NCI-H1694 (cell line): Measurements from ENCODE around the gene CPNE1.

Source experiments
- DNase-seq: peaks from one replicate; lab custom pipeline; 2025; lab: John Stamatoyannopoulos, UW

The CPNE1 gene

GRCh38 chr20:35653893-35654292 lies 10.8 kb downstream of the CPNE1 start:
- DNase-seq, result no peak

DNA sequence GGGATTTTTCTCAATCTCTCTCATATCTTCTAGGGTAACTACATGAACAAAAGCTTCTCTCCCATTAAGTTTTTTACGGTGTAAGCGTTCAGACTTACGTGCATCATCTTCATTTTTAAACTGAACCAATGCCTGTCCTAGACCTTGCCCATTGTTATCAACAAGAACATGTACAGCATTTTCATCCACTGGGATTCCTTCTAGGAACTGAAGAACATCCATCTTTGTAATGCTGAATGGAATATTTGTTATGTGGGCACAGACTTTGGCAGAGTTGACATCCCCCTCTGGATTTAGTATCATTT lies 11.3 kb downstream of the CPNE1 start:
- no peak for DNase-seq

DNA sequence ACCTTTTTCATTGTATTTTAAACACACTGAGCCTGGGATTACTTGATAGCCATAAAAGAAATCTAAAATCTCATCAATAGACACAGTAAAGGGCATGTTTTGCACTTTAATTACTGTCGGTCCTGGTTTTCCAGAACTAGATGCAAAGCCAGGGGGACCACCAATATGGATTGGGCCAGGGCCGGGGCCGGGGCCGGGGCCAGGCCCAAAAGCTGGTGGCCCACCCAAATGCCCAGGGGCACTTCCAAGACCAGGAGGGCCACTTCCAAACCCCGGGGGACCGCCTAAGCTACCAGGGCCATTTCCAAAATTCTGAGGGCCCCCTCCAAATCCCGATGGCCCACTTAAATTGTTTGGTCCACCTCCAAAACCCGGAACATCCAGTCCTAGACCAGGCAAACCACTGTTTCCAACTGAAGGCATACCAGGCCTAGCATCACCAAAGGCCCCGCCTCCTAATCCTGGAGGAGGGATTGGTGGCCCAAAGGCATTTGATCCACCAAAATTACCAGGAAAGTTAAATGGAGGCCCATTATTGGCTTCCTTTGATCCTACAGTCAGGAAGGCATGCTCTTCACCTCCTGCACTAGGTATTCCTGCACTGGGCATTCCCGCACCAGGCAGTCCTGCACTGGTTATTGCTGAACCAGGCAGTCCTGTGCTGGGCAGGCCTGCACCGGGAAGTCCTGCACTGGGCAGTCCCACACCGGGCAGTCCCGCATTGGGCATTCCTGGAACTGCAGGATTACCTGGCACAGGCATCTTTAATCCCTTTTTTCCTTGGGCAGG lies 11.9 kb downstream of the CPNE1 start:
- no peak for DNase-seq

GRCh38 chr20:35651958-35652357 lies 12.7 kb downstream of the CPNE1 start:
- DNase-seq, result no peak

GRCh38 chr20:35650632-35651031 lies 14.1 kb downstream of the CPNE1 start:
- no peak for DNase-seq

- DNase-seq, result no peak
These were observed 15.9 kb downstream of the CPNE1 start for GRCh38 chr20:35648836-35649235.

- DNase-seq, result no peak
These were observed 19.9 kb downstream of the CPNE1 start for GRCh38 chr20:35644806-35645205.

GRCh38 chr20:35643045-35643444 lies 21.7 kb downstream of the CPNE1 start:
- DNase-seq, result no peak

DNA sequence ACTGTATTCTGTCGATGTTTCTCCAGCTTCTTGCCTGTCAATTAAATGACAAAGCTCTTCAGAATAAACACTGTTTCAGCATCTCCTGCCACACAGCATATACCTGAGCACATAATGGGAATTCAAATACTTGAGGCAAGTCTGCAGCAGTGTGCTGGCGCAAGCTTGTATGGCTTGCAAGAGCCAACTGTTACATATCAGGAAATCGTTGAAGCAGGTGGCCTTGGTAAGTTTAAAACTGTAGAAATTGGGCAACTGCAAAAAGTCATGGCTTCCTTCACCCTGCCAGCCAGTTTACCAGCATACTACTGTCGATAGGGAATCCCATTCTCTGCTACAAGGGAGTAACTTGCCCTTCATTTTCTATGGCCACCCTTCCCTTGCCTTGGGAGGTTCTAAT lies 23.0 kb downstream of the CPNE1 start:
- DNase-seq, result no peak

DNA sequence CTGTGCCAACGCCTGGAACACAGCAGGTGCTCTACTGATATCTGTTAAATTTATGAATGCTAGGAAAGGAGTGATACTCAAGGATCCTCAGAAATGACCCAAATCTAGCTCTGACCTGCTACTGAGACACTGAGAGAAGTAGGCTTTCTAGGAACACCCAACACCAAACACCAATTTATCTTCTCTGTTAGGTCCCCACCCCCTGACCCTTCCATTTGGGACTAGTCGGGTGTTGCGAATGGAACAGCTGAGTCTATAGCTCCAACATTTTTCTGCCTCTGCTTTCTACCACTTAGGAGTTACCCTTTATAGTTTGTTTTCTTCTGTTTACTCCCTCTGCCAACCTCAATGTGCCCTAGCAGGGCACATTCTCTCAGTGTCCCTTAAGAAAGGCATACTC lies 24.0 kb downstream of the CPNE1 start:
- no peak for DNase-seq

DNA sequence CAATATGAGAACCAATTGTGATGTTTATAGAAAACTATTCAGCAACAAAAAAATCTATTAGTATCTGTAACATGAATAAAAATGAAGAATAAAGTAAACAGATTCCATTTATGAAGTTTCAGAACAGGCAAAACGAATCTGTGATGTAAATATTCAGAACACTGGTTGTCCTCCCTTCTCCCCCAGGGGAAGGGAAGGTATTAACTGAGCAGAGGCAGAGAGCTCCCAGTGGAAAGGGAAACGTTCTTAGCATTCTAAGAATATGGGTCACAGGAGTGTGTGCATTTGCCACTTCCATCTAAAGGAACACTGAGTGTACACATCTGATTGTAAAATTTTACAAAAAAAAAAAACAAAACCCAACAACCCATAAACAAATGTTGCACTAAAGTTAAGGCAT lies 25.9 kb downstream of the CPNE1 start:
- no peak for DNase-seq

- no peak for DNase-seq
These were observed 27.4 kb downstream of the CPNE1 start for GRCh38 chr20:35637276-35637675.

DNA sequence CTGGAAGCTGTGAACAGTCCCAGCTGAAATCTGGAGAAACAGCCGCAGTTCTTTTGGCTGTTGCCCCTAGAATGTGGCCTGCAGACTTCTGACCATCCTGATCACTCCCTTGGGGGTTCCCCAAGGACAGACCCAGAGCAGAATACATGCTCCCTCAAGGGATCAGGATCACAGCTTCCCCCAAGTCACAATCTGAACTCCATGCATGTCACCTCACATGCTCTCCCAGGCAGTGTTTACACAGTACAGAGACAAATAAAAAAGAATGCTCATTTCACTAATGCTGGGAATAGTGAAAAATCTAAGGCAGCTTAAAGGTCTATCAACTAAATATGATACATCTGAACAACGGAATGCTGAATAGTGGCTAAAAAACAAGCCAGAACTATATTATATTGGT lies 28.6 kb downstream of the CPNE1 start:
- DNase-seq, result no peak

DNA sequence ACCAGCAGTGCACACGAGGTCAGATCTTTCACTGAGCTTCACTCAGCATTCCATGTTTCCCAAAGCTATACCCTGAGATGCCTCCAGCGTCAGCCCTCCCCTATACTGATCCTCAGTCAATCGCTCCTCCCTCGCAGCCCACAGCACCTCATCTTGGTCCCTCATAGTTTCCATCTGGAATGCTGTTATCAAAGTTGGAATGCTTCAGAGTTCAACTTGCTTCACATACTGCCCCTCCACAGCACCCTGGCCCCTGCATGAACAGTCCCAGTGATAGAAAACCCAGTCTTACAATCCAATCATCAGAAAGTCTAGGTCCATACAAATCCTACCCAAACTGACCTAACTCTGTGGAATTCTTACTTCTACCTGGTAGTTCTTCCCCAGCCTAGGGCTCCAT lies 29.0 kb downstream of the CPNE1 start:
- DNase-seq, result no peak

- DNase-seq, result no peak
These were observed 32.1 kb downstream of the CPNE1 start for GRCh38 chr20:35632539-35633115.

DNA sequence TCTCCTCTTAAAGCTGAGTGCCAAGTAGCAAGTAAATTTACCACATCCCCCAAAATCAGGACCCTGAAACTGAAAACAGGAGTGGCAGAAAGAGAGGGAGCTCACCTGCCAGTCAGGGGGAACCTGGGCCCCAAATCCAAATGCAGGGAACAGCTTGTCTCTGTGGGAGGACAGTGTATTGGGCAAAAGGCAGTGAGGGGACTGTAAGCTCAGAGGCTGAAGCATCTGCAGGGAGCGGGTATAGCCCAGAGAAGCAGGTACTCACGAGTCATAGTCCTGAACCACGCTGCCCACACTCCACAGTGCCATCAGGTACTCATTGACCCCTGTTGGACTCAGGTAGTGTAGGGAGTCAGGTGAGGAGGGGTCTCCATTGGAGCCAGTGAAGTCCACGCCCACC lies 34.1 kb downstream of the CPNE1 start:
- no peak for DNase-seq

GRCh38 chr20:35629427-35630145 lies 35.1 kb downstream of the CPNE1 start:
- DNase-seq, result no peak

DNA sequence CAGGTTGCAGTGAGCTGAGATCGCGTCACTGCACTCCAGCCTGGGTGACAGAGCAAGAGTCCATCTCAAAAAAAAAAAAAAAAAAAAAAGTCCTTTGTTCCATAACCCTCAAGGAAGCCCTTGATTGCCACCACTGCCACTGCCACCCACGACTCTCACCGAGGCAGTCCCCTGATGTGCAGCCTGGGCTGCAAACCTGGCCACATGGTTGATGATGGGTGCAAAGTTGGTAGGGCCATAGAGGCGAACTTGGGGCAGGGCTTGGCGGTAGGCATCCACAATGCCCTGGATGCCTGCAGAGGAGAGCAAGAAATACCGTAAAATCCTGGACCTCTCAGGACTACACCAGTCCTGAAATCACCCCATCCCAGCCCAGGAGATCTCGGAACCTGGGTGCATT lies 37.6 kb downstream of the CPNE1 start:
- DNase-seq, result no peak

DNA sequence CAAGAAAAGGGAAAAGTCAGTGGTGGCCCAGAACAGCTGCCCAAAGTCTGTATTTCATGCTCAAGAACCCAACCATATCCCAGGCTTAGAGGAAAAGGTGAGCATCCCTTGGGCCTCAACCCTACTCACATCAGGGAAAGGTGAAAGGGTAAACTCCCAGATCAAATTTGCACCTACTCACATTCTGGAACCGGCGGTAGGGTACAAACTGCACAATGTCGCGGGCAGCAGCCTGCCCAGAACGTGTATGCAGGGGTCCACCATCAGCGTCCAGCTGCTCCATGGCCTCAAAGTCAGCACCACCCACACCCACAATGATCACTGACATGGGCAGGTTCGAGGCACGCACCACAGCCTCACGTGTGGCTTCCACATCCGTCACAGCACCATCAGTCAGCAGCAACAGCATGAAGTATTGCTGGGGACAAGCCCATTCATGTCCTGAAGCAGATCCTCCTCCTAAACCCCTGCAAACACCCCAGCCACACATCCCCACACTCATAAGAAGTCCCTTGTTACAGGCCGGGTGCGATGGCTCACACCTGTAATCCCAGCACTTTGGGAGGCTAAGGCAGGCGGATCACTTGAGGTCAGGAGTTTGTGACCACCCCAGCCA lies 38.2 kb downstream of the CPNE1 start:
- no peak for DNase-seq

- DNase-seq, result no peak
These were observed 38.9 kb downstream of the CPNE1 start for GRCh38 chr20:35625584-35626385.

DNA sequence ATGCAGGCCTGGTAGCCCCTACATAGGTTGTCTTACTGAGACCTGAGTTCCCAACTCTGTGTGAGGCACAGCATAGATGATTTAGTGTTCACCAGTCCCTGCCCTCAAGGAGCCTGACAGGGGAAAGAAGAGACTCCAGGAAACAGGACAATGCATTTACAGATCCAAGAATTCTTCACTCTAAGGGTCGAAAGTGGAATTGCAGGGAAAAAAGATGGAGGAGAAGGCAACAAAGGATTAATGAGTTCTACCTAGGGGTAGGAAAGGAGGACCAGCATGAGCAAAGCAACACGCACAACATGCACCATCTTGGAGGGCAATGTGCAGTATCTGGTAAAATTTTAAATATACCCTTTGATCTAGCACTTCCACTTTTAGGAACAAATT lies 43.1 kb downstream of the CPNE1 start:
- no peak for DNase-seq

DNA sequence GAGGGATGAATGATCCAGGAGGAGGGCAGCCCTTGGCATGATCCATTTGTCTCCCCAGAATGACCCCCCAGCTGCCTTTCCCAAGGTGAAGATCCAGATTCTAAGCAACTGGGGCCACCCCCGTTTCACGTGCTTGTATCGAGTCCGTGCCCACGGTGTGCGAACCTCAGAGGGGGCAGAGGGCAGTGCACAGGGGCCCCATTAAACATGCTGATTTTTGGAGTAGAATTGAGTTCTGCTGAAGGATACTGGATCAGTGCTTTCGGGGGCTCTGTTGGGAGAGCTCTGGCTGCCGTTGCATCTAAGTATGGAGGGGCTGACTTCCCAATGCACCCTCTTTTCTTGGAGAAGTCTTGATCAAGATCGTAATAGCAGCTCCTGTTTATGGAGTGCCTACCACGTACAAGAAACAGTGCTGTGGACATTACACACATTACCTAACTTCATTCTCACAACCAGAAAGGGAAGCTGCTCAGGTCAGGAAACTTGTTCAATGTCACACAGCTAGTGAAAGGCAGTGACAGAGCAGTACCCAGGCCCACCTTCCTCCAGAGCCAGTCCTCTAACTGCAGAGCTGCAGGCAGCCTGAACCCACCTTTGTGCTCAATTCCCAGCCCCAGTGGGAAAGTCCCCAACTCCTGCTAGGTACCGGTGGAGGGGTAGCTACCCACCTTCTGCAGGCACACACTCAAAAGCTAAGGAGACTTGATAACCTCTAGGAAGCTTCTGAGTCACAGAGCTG lies 43.7 kb downstream of the CPNE1 start:
- DNase-seq, result no peak
